Measurements from ENCODE around the gene SLC35F4. TPM values are rescaled to one million over a fixed set of nuclear protein-coding genes. Genes with fewer than 3 reads are reported as not detected.

The SLC35F4 gene
- total and polyA plus RNA-seq, 2 of the 8 experiments (the other 6 are each of a cell fraction or from before 2014, with no cell fraction given), result not detected

DNA sequence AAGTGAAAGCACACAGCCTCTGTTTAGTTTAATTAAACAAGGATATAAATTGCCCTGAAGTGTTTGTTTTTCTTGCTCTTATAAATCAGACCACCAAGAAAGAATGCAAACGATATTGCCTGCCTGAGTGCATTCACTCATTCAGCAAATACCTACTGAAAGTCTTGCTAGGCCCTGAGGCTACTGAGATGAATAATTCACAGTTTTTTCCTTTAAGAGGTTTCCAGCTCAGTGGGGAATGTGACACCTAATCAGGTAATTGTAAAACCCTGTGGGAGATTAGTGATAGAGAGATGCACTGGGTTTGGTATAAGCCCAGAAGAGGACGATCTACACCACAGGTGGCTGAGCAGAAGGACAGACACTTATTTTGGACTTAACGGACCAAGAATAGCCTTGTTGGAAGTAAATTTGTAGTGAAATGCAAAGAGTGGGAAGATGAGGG lies 151.4 kb downstream of the SLC35F4 start:
- Histone ChIP-seq H3K4ac (replicated peaks; ENCODE audit: insufficient read length, low read depth, low read length) (no peak overlapping the region), H4K5ac (ENCODE audit: insufficient read length, low read depth, low read length) (no peak overlapping the region), H3K23ac (ENCODE audit: insufficient read length) (no peak overlapping the region), H2AFZ (ENCODE audit: low read length) (no peak overlapping the region), H2BK120ac (replicated peaks; ENCODE audit: low read depth, low read length) (no peak overlapping the region), H3K18ac (ENCODE audit: extremely low read depth, low read length) (no peak overlapping the region), H3K79me1 (ENCODE audit: low read depth, low read length) (no peaks in the 10 kb centered on the region), H3K79me2 (ENCODE audit: control insufficient read depth in 1 of 2, insufficient read depth in 2 of 2, low read length in 2 of 2) (no peaks in the 10 kb centered on the region), H4K20me1 (replicated peaks in 1 of 2; ENCODE audit: control insufficient read depth in 1 of 2, insufficient read depth in 2 of 2, low read length in 2 of 2) (no peaks in the 10 kb centered on the region), H3K27me3 (replicated peaks in 1 of 4; ENCODE audit: control insufficient read depth in 3 of 4, extremely low read depth in 1 of 4, insufficient read depth in 3 of 4, low read length in 3 of 4) (peaks cover 0 to 1% (median 0%) of the 10 kb centered on the region in 4 experiments; a peak in 1 of 7 replicates), H3K23me2 (ENCODE audit: low read depth, low read length) (no peaks in the 10 kb centered on the region), H3K9ac (replicated peaks in 1 of 4; ENCODE audit: extremely low read depth in 1 of 4, low read depth in 3 of 4, low read length in 3 of 4) (no peak overlapping the region), H3K4me3 (ENCODE audit: extremely low read depth in 1 of 4, insufficient read depth in 2 of 4, low read depth in 3 of 4, low read length in 4 of 4) (peak overlapping the region in 1 of 4 experiments; percentile 16; a peak in 1 of 8 replicates), H3K9me3 (ENCODE audit: insufficient read depth in 2 of 2, low read depth in 1 of 2, low read length in 1 of 2) (peaks cover 7 to 12% of the 10 kb centered on the region in 2 experiments), H4K8ac (ENCODE audit: extremely low read depth, insufficient read depth, low read length) (no peak overlapping the region), H2BK12ac (ENCODE audit: low read depth, low read length) (no peak overlapping the region), H3K56ac (replicated peaks; ENCODE audit: insufficient read length, low read depth, low read length) (no peak overlapping the region), H3K27ac (ENCODE audit: low read depth, low read length) (no peak overlapping the region), H3K4me2 (ENCODE audit: insufficient read depth in 1 of 2, low read depth in 2 of 2, low read length in 2 of 2) (peak overlapping the region; percentile 29 to 46), H3K4me1 (replicated peaks in 1 of 4; ENCODE audit: control insufficient read depth in 3 of 4, insufficient read depth in 4 of 4, low read length in 3 of 4) (peaks cover 0 to 12% (median 5%) of the 10 kb centered on the region in 4 experiments; a peak in 4 of 7 replicates), H2BK15ac (ENCODE audit: low read length) (no peak overlapping the region), H3K14ac (ENCODE audit: insufficient read length) (no peak overlapping the region), H3K36me3 (ENCODE audit: control insufficient read depth in 2 of 4, insufficient read depth in 4 of 4, low read length in 3 of 4) (0 out of 8 replicates have a peak, but pooled peaks cover 0 to 6% (median 0%) of the 10 kb centered on the region in 4 experiments), H2BK20ac (ENCODE audit: low read length) (no peak overlapping the region), H4K91ac (replicated peaks; ENCODE audit: insufficient read length, low read length) (no peak overlapping the region), H2AK5ac (ENCODE audit: low read depth, low read length) (no peak overlapping the region), H2BK5ac (ENCODE audit: low read depth, low read length) (no peak overlapping the region)
- ChIA-PET POLR2A (ENCODE audit: partially characterized antibody) (no interaction called here), CTCF (ENCODE audit: partially characterized antibody) (interaction anchor here (1.2 kb wide), 1 partner anchor 157 kb away, joined by 3 read pairs; no protein-coding TSS in a partner anchor)
- FAIRE-seq (peak; percentile 91), DNase-seq (ENCODE audit: low read depth in 1 of 2, low spot score in 2 of 2) (no peak)
- 14% methylated on average over 3 of the region's 3 CpGs; no CpG with 5 or more reads in 1 of the 2 experiments for WGBS, 2 experiments (ENCODE audit: extremely low coverage in 1 of 2, insufficient coverage in 1 of 2, insufficient read length in 1 of 2, insufficient replicate concordance in 2 of 2, low coverage in 1 of 2, low lambda C conversion rate in 2 of 2, missing lambda C conversion rate in 1 of 2)
